ENCODE measurements around the gene RFX1. TPM values are rescaled to one million over a fixed set of nuclear protein-coding genes. Genes with fewer than 3 reads are reported as not detected.

The RFX1 gene
- total and polyA plus RNA-seq, 2 experiments from 2014 or later = 8.9 to 11.8 TPM

DNA sequence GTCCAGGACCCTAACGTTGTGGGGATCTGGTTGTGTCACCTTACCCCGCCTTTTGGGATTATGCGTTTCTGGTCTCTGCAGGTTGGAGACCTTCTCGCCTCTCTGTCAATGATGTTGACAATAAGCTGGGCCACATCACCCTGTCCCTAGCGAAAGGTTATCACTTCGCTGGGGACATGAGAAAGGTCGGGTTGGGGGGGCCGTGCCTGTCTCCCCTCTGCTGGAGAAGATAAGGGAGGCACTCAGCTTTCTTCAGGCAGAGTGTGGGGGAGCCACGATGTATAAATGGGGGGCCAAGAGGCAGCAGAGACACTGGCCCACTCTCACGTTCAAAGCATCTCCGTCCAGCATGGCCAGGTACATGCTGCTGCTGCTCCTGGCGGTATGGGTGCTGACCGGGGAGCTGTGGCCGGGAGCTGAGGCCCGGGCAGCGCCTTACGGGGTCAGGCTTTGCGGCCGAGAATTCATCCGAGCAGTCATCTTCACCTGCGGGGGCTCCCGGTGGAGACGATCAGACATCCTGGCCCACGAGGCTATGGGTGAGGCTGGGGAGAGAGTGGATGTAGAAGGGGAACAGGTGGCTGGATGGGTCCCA is 21.8 kb upstream of the RFX1 start, which contains the start of gene RLN3:
TSS of gene RLN3 (plus strand) at position 293 of the 595 bp plus-strand sequence. CDS start at position 350, 57 bp downstream.
- H3K79me2 ChIP-seq (replicated peaks; ENCODE audit: insufficient read depth) = no peaks in the 10 kb centered on the region
- peaks cover 8% of the 10 kb centered on the region; the same call in 2 of the 3 replicates for H3K4me1 Mint-ChIP-seq
- no peak for DNase-seq (ENCODE audit: low spot score)

More for the DNA sequence above, 21.8 kb upstream of the RFX1 start, which contains the start of gene RLN3:
- no peaks in the 10 kb centered on the region for H3K36me3 ChIP-seq (ENCODE audit: insufficient read depth)
- no peak within 1 kb of the TSS for H3K4me2 ChIP-seq
- H3K27ac ChIP-seq (ENCODE audit: low read depth) = no peak within 1 kb of the TSS
- TF ChIP-seq, protein P1, sequence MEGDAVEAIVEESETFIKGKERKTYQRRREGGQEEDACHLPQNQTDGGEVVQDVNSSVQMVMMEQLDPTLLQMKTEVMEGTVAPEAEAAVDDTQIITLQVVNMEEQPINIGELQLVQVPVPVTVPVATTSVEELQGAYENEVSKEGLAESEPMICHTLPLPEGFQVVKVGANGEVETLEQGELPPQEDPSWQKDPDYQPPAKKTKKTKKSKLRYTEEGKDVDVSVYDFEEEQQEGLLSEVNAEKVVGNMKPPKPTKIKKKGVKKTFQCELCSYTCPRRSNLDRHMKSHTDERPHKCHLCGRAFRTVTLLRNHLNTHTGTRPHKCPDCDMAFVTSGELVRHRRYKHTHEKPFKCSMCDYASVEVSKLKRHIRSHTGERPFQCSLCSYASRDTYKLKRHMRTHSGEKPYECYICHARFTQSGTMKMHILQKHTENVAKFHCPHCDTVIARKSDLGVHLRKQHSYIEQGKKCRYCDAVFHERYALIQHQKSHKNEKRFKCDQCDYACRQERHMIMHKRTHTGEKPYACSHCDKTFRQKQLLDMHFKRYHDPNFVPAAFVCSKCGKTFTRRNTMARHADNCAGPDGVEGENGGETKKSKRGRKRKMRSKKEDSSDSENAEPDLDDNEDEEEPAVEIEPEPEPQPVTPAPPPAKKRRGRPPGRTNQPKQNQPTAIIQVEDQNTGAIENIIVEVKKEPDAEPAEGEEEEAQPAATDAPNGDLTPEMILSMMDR (conservative IDR thresholded peaks at IDR 0.05; ENCODE audit: low read depth in 2 of 2) = no peak
- TF ChIP-seq ZNF331 (CRISPR knock-in tag; IDR thresholded peaks at IDR 0.05; ENCODE audit: low read depth) (no peak), NANOG (IDR thresholded peaks at IDR 0.05; ENCODE audit: borderline replicate concordance) (no peak), JUNB (IDR thresholded peaks at IDR 0.05; ENCODE audit: unreplicated experiment) (no peak), EZH2 (IDR thresholded peaks at IDR 0.05; ENCODE audit: low read depth, unreplicated experiment) (no peak), ZNF462 (CRISPR knock-in tag; IDR thresholded peaks at IDR 0.05) (no peak), CREB1 (CRISPR knock-in tag; IDR thresholded peaks at IDR 0.05; ENCODE audit: low read depth) (no peak), EZH2phosphoT487 (IDR thresholded peaks at IDR 0.05; ENCODE audit: unreplicated experiment) (no peak), STAT1 (IDR thresholded peaks at IDR 0.05; ENCODE audit: unreplicated experiment) (no peak)
- TF ChIP-seq, protein P2, sequence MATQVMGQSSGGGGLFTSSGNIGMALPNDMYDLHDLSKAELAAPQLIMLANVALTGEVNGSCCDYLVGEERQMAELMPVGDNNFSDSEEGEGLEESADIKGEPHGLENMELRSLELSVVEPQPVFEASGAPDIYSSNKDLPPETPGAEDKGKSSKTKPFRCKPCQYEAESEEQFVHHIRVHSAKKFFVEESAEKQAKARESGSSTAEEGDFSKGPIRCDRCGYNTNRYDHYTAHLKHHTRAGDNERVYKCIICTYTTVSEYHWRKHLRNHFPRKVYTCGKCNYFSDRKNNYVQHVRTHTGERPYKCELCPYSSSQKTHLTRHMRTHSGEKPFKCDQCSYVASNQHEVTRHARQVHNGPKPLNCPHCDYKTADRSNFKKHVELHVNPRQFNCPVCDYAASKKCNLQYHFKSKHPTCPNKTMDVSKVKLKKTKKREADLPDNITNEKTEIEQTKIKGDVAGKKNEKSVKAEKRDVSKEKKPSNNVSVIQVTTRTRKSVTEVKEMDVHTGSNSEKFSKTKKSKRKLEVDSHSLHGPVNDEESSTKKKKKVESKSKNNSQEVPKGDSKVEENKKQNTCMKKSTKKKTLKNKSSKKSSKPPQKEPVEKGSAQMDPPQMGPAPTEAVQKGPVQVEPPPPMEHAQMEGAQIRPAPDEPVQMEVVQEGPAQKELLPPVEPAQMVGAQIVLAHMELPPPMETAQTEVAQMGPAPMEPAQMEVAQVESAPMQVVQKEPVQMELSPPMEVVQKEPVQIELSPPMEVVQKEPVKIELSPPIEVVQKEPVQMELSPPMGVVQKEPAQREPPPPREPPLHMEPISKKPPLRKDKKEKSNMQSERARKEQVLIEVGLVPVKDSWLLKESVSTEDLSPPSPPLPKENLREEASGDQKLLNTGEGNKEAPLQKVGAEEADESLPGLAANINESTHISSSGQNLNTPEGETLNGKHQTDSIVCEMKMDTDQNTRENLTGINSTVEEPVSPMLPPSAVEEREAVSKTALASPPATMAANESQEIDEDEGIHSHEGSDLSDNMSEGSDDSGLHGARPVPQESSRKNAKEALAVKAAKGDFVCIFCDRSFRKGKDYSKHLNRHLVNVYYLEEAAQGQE (IDR thresholded peaks at IDR 0.05; ENCODE audit: unreplicated experiment) = no peak
- TF ChIP-seq, protein P3, sequence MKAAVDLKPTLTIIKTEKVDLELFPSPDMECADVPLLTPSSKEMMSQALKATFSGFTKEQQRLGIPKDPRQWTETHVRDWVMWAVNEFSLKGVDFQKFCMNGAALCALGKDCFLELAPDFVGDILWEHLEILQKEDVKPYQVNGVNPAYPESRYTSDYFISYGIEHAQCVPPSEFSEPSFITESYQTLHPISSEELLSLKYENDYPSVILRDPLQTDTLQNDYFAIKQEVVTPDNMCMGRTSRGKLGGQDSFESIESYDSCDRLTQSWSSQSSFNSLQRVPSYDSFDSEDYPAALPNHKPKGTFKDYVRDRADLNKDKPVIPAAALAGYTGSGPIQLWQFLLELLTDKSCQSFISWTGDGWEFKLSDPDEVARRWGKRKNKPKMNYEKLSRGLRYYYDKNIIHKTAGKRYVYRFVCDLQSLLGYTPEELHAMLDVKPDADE (IDR thresholded peaks at IDR 0.05) = no peak
- H3K4me3 ChIP-seq = no peak within 1 kb of the TSS
- H3K36me3 Mint-ChIP-seq (ENCODE audit: low read depth) = no peaks in the 10 kb centered on the region
- peaks cover 3% of the 10 kb centered on the region; the same call in 1 of the 2 replicates for H3F3A ChIP-seq (replicated peaks; ENCODE audit: low read depth)
- peaks cover 10% of the 10 kb centered on the region; the same call in 1 of the 2 replicates for H3K27me3 ChIP-seq (ENCODE audit: insufficient read depth)
- peaks cover 4% of the 10 kb centered on the region; the same call in 1 of the 2 replicates for H3K4me1 ChIP-seq (ENCODE audit: insufficient read depth)
- H3K4me3 Mint-ChIP-seq = no peak within 1 kb of the TSS
- H3K9me3 Mint-ChIP-seq = no peaks in the 10 kb centered on the region
- H4K20me1 ChIP-seq (replicated peaks; ENCODE audit: insufficient read depth) = no peaks in the 10 kb centered on the region
- no peak within 1 kb of the TSS for H3K27ac Mint-ChIP-seq
- no peak for ATAC-seq
- H3K9me2 ChIP-seq (ENCODE audit: insufficient read depth) = no peaks in the 10 kb centered on the region
- H3K27me3 Mint-ChIP-seq (ENCODE audit: insufficient read depth, low read depth, poor library complexity) = peaks cover 13% of the 10 kb centered on the region
- no peak within 1 kb of the TSS for H2AFZ ChIP-seq
